HG03095 (cell line): ENCODE data around the gene NAALAD2.
"Not testable (repeated sequence)": the region's sequence is repeated elsewhere in the genome, so short reads cannot be mapped to it uniquely, and the experiment has no call there.

Experiments used
- ATAC-seq: cut with Tn5 transposase; IDR thresholded peaks from one replicate; pipeline ENCODE4 v1.9.1; 2021; ENCODE audit warnings: moderate library complexity; ENCODE audit not compliant: unreplicated experiment

NAALAD2 gene

DNA sequence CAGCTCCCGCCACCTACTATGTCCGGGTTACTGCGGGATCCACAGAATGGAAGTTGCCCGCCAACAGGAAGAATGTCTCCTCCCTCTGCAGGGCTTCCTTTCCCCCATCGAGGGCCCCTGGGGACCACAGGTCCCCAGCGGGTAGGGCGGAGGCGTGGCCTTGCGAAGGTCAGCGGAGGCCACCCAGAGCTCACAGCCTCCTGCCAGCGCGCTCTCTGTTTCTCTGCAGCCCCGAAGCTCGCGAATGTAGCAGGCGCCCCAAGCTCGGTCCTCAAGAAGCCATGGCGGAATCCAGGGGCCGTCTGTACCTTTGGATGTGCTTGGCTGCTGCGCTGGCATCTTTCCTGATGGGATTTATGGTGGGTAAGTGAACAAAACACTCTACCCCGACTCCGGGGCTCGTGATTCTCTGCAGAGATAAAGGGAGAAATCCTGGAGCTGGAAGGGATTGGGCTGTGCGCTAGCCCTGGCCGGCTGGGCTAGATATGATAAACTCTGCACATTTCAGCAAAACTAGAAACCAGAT is at the start of gene NAALAD2:
Gene NAALAD2, plus strand, starts transcription at position 186 of the 526 bp plus-strand sequence. Its CDS starts 96 bp downstream, at position 282.
- no peak for ATAC-seq

DNA sequence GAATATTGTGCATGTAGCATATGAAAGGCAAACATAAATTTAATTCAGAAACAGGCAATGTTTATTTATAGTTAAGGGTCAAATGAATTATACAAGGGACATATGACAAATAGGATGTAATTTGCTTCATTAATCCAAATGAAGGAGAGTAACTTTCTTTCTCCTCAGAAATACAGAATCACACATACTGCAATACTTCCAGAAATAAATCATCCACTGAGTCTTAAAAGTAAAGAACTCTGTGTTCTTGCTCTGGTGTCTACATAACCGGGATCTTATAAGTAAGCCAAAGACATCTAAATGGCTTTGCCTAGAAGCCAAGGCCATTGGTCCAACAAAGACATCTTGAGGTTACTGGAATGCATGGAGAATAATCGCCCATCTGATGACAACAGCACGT is 48.8 kb upstream of the NAALAD2 start, which contains the start of gene UBTFL1:
Gene UBTFL1, plus strand, starts transcription at position 301 of the 400 bp plus-strand sequence. Its CDS starts 0 bp downstream, at position 301.
- not testable (repeated sequence) for ATAC-seq

DNA sequence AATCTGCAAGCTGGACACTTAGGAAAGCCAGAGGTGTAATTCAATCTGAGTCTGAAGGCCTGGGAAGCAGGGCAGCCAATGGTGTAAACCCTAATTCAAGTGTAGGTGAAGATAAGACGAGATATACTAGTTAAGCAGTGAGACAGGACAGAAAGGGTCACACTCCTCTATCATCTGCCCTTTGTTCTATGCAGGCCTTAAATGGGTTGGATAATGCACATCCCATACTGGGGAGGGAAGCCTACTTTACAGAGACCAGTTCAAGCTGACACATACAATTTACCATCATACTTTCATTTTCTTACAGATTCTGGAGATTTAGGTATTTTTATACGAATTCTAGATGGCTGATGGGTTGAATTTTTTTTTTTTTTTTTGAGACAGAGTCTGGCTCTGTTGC is 45.7 kb upstream of the NAALAD2 start:
- not testable (repeated sequence) for ATAC-seq

DNA sequence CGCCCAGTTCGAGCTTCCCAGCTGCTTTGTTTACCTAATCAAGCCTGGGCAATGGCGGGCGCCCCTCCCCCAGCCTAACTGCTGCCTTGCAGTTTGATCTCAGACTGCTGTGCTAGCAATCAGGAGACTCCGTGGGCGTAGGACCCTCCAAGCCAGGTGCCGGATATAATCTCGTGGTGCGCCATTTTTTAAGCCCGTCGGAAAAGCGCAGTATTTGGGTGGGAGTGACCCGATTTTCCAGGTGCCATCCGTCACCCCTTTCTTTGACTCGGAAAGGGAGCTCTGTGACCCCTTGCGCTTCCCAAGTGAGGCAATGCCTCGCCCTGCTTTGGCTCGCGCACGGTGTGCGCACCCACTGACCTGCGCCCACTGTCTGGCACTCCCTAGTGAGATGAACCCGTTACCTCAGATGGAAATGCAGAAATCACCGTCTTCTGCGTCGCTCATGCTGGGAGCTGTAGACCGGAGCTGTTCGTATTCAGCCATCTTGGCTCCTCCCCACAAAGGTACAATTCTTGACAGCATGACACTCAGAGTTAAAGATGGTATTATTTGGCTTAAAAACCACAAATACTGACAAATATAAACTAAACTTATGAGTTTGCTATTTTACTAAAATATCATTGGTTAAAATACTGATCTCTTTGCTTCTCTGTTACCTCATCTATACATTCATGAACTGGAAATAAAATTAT is 39.1 kb upstream of the NAALAD2 start:
- not testable (repeated sequence) for ATAC-seq

DNA sequence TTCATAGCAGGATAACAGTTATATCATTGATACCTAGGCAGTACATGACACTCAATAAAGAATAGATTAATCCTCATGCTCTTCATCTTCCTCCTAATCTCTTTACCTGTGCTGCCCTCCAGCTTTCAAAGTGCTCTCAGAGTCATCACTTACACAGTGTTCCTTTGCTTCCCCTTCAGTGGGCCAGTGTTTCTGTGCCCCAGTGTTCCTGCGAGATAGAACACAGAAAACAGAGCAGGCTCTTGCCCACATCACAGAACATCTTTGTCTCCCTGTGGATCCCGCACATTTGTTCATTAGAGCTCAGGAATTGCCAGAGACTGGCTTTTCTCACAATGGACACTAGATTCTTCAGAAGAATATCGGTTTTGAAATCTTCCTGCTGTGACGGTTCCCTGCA is 36.2 kb upstream of the NAALAD2 start:
- not testable (repeated sequence) for ATAC-seq

DNA sequence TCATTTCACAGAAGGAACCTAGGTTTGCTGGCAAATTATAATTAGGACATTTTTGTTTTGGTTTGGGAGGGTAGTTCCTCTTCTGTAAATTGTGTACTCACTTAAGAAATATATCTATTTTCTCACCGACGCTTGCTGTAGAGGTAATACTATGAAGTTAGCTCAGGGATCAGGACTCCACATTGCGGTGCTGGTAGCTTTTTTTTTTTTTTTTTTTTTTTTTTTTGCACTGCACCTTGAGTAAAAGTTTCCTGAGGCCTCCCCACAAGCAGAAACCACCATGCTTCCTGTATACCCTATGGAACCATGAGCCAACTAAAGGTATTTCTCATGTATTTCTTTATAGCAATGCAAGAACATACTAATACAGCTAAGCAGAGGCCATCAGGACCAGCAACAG is 34.0 kb upstream of the NAALAD2 start:
- no peak for ATAC-seq

DNA sequence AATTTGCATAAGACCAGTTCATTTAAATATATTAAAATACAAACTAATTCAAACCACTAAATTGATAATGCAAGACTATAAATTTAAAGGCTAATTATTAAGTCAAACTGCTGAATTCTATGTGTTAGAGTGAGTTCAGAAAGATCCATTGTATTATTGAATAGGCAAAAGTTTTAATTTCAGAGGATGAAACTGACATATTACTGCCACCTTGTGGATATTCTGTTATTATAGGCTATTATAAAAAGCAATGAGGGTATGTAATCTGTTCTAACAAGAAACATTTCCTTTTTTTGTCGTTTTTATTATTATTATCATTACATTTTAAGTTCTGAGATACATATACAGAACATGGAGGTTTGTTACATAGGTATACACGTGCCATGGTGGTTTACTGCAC is 20.9 kb upstream of the NAALAD2 start:
- no peak for ATAC-seq

DNA sequence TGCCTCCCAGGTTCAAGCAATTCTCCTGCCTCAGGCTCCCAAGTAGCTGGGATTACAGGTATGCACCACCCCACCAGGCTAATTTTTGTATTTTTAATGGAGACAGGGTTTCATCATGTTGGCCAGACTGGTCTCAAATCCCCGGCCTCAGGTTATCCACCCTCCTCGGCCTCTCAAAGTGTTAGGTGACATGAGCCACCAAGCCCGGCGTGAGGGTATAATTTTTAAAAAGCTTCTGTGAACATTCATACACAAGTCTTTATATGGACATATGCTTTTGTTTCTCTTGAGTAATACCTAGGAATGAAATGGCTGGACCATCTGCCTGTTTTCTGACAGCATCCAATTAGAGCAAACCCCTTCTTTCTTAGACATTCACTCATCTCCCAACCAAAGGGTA is 14.3 kb upstream of the NAALAD2 start:
- ATAC-seq = no peak

DNA sequence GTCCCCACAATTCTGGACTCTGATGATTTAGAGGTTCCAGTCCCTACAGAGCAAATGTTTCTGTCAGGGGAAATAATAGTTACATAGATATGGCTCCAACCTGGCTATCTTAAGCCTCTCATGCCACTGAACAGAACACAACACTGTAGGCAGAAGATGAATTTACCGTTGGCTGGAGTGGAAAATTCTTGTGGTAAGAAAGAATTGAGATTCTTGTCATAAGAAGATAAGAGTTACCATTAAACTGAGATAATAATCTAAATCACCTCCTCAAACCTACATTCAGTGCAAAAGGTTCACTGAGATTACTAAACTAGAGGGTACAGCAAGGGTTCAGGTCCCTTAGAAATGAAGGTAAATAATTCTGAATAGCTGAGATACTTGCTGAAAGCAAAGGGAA is 10.1 kb upstream of the NAALAD2 start:
- ATAC-seq = no peak

DNA sequence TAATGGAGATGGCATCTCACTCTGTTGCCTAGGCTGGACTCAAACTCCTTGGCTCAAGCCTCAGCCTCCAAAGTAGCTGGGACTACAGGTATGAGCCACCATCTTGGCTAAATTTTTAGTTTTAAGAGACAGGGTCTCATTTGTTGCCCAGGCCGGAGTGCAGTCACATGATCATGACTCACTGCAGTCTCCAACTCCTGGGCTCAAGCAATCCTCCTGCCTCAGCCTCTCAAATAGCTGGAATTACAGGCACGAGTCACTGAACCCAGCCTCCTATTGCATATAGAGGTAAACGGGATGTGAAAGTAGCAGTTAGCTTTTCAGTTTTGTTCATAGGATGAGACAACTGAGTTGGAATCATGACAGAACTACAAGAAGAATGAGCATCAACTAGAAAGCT is 9.5 kb upstream of the NAALAD2 start:
- ATAC-seq = no peak

DNA sequence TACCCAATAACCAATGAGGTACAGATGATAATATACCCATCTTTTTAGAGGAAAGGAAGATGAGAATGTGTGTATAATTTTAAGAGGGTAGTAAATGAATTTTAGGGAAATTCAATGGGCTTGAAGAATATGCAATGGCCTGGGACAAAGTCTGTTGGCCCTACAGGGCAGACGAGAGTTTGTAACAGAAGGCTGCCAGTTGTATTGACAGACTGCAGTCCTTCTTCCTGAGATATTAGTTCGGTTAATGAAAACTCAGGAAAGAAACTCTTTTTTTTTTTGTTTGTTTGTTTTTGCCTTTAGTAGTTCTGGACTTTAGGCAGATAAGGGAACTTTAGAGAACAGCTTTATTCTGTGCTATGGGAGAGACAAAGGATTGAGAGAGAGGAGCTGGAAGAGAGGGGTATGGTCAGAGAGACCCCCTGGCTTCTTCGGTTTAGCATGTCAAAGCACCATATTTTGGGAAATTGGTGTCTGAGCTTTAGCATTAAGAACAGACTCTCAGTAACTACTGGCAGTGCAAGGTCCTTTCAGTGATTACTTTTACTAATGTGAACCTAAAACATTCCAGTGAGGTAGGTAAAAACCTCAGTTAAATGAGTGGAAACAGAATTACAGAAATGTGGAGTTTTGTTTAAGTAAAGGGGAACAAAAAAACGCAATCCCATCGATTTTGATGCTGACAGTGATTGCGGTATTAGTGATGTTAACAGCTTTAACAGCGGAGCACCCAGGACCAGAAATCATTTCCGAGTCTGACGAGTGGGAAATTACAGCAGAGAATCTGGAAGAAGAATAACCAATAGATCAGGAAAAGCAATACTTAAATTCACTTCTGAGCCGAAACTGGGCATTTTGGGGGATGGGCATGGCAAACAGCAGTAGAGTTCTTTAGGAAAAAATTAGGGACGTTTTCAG is 644 bp upstream of the NAALAD2 start:
- no peak for ATAC-seq

DNA sequence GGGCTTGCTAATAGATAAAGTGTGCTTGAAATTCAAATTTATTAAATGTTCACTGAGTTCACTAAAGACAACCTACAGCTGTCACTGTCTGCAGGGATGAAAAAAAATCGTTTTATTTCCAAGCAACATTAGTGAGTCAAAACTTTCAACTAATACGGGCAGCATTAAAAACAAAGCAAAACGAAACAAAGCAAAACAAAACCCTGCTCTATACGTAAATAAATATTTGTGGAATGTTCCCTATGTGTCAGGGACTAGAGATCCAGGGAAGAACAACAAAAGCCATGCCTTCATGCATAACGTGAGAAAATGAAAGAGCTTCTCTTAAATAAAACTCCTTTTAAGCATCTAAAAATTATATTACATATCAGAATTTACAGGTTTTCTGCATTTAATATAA is 553 bp downstream of the NAALAD2 start:
- no peak for ATAC-seq

DNA sequence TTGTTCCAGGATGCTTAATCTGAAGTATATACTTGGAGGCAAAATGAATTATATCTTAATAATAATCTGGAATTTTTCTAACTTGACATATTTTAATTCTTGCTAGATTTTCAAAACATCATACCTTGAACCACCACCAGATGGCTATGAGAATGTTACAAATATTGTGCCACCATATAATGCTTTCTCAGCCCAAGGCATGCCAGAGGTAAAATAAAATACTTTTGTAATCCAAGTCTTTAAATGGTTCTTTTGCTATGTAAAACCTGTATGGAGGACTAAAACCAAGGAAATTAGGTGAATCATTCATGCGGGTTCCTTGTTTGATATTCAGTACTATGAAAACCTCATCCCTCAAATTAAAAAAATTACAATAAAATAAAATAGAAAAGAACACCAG is 14.4 kb downstream of the NAALAD2 start:
- ATAC-seq = no peak

DNA sequence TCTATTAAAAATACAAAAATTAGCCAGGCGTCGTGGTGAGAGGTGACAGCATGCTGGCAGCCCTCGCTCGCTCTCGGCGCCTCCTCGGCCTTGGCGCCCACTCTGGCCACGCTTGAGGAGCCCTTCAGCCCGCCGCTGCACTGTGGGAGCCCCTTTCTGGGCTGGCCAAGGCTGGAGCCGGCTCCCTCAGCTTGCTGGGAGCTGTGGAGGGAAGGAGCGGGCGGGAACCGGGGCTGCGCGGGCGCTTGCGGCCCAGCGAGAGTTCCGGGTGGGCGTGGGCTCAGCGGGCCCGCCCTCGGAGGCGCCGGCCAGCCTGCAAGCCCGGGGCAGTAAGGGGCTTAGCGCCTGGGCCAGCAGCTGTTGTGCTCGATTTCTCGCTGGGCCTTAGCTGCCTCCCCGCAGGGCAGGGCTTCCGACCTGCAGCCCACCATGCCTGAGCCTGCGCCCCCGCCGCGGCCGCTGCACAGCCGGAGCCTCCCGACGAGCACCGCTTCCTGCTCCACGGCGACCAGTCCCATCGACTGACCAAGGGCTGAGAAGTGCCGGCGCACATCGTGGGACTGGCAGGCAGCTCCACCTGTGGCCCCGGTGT is 32.6 kb downstream of the NAALAD2 start:
- ATAC-seq = not testable (repeated sequence)

DNA sequence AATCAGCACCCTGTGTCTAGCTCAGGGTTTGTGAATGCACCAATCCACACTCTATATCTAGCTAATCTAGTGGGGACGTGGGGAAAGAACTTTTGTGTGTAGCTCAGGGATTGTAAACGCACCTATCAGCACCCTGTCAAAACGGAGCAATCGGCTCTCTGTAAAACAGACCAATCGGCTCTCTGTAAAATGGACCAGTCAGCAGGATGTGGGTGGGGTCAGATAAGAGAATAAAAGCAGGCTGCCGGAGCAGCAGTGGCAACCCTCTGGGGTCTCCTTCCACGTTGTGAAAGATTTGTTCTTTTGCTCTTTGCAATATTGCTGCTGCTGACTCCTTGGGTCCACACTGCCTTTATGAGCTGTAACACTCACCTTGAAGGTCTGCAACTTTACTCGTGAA is 33.2 kb downstream of the NAALAD2 start:
- not testable (repeated sequence) for ATAC-seq

DNA sequence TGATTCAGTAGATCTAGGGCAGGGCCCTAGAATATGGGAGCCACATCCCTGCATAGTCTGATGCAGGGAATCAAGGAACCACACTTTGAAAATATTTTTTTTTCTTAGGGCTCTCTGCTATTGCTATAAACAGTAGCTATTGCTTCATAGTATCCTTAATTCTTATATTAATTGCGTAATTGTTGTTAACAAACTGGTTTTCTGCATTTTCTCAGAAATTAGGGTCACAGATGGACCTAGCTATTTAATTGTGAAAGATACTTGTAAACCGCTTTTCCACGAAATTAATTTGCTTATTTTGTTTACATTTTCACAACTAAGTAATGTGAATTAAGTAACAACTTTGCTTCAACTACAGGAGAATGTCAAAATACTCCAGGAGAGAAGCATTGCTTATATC is 34.1 kb downstream of the NAALAD2 start:
- ATAC-seq = no peak

DNA sequence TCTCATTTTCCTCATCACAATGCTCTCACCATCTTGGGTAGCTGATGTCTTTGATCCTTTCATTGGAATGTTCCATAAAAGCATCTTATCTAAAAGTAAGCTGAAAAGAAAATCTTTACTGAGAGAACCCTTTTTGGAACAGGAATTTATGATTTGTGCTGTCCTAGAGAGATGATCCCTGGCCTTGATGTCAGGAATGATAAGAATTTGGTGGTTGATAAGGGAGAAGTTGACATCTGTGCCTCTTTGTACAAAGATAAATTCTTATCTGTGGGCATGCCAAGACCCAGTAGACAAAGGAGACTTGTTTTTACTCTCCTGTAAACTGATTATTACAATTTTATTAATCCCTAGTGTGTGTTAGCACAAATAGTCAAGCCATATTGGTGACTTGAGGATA is 36.9 kb downstream of the NAALAD2 start:
- no peak for ATAC-seq

DNA sequence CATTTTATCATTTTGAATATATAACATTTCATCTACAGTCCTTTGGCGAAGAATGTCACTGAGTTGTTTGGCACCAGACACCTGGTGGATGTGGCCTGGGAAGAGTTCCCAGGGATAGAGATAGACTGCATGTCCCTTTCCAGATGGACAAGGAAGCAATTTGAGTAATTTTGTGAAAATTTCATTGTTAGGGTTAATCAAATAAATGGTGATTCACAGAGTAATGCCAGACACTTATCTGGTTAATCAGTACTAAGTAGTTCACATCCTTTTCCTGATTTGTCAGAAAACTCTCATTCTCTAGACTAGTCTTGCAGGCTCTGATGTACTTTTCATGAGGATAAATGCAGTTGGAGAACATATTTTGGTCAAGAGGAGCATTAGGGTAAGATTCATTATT is 41.6 kb downstream of the NAALAD2 start:
- no peak for ATAC-seq

DNA sequence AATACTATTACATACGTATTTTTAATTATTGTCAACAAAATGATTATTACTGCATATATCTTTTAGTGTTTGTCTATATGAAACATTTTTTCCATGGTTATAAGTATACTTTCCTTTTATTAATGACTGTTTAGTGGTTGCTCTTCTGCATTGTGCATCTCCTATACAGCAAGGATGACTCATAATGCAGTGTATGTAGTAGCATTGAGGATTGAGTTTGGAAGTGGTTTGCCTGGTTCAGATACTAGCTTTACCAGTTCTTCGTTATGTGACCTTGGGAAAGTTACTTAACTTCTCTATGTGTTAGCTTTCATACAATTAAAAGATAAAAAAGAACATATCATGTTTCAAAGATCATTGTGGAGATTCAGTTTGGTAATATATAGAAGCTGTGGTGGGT is 44.3 kb downstream of the NAALAD2 start:
- no peak for ATAC-seq

DNA sequence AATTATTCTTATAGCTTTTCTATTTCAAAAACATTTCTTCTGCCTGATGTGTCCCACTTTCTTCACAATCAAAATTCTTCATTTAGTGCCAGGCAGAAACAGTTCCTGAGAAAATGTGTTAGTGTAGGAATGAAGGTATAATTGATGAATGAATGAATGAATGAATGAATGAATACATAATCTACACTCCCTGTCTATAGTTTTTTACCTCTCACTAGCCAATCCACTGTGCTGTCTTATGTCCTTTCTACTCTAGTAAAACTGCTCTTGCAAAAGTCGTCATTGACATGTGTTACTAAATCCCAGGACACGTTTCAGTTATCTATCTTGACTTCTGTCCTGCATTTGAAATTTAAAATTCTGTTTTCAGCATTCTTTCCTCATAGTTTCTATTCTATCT is 45.5 kb downstream of the NAALAD2 start:
- no peak for ATAC-seq

DNA sequence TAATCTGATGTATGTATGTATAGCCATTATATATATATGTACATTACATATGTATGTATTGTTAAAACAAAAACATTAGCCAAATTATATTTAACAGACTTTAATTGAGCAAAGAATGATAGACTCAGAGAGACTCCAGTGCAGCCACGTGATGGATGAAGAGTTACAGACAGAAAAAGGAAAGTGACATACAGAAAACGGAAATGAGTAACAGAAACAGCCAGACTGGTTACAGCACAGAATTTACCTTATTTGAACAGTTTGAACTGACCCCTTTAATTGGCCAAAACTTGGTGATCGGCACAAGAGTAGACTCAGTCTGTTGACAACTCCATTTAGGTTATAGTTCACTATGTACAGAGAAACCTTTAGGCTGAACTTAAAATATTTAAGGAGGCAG is 53.4 kb downstream of the NAALAD2 start:
- no peak for ATAC-seq
